Naive thymus-derived CD4-positive, alpha-beta T cell (primary cell): ENCODE results near the gene SYP. TPM values are rescaled to one million over a fixed set of nuclear protein-coding genes. Genes with fewer than 3 reads are reported as not detected.

Source experiments
- ATAC-seq: fragments of 150-1000 bp; cut with Tn5 transposase; 2 replicates; pipeline ENCODE4 v1.10.0; 2021; ENCODE audit warnings: mild to moderate bottlenecking, moderate library complexity
- CTCF ChIA-PET: fragments of 350-600 bp; sonication (Branson Sonifier 250); formaldehyde crosslinking; loops from one replicate; lab custom pipeline; 2021; ENCODE audit warnings: antibody characterized with exemption; lab: Charles Lee
- POLR2A ChIA-PET: fragments of 350-600 bp; sonication (Branson Sonifier 250); formaldehyde crosslinking; loops from one replicate; lab custom pipeline; 2021; ENCODE audit warnings: antibody characterized with exemption, inconsistent platforms; lab: Charles Lee
- DNase-seq, 9 donors: peaks; one replicate each; pipeline versions ENCODE4 v3.0.0 to v3.0.0-alpha.2; 2020 to 2022; ENCODE audit warnings: mixed read lengths in 1 of 9
- H3K27ac ChIP-seq: one replicate; pipeline ENCODE4 v1.7.0; 2013; ENCODE audit warnings: mild to moderate bottlenecking, low read depth, low read length, moderate library complexity
- H3K27me3 ChIP-seq, 2 donors: one replicate each; pipeline ENCODE4 v1.7.0; 2013; ENCODE audit warnings: low read length in 2 of 2, mild to moderate bottlenecking in 2 of 2, moderate library complexity in 2 of 2; ENCODE audit not compliant: control insufficient read depth in 2 of 2, insufficient read depth in 2 of 2
- H3K36me3 ChIP-seq, 3 experiments: 1 replicate in 2 of 3; 2 replicates in 1 of 3; pipeline ENCODE4 v1.7.0; 2013; ENCODE audit warnings: low read length in 3 of 3, mild to moderate bottlenecking in 3 of 3, moderate library complexity in 1 of 3; ENCODE audit not compliant: insufficient read depth in 3 of 3, control insufficient read depth in 2 of 3
- H3K4me1 ChIP-seq, 2 donors: one replicate each; pipeline ENCODE4 v1.7.0; 2013; ENCODE audit warnings: low read length in 2 of 2, mild to moderate bottlenecking in 2 of 2, moderate library complexity in 1 of 2; ENCODE audit not compliant: control insufficient read depth in 2 of 2, insufficient read depth in 2 of 2
- H3K4me3 ChIP-seq: 2 replicates; pipeline ENCODE4 v1.7.0; 2013; ENCODE audit warnings: mild to moderate bottlenecking, low read length
- H3K9me3 ChIP-seq, 3 experiments: 1 replicate in 2 of 3; 2 replicates in 1 of 3; pipeline ENCODE4 v1.7.0; 2013; ENCODE audit warnings: low read length in 3 of 3; ENCODE audit not compliant: control insufficient read depth in 2 of 3
- H3K27ac Mint-ChIP-seq, 9 donors: one replicate each; pipeline ENCODE4 v1.8.0; 2020 to 2022; ENCODE audit warnings: mixed read lengths in 9 of 9, mild to moderate bottlenecking in 8 of 9, moderate library complexity in 5 of 9, inconsistent platforms in 2 of 9
- H3K27me3 Mint-ChIP-seq, 5 donors: one replicate each; pipeline ENCODE4 v1.8.0; 2021 to 2022; ENCODE audit warnings: mixed read lengths in 5 of 5, mild to moderate bottlenecking in 1 of 5
- H3K36me3 Mint-ChIP-seq, 5 donors: one replicate each; pipeline ENCODE4 v1.8.0; 2020 to 2022; ENCODE audit warnings: mixed read lengths in 5 of 5, mild to moderate bottlenecking in 3 of 5, inconsistent platforms in 1 of 5
- H3K4me1 Mint-ChIP-seq, 7 donors: one replicate each; pipeline ENCODE4 v1.8.0; 2020 to 2022; ENCODE audit warnings: mixed read lengths in 7 of 7, mild to moderate bottlenecking in 3 of 7, inconsistent platforms in 1 of 7
- H3K4me3 Mint-ChIP-seq, 10 donors: one replicate each; pipeline ENCODE4 v1.8.0; 2020 to 2022; ENCODE audit warnings: mild to moderate bottlenecking in 10 of 10, mixed read lengths in 10 of 10, moderate library complexity in 6 of 10, inconsistent platforms in 2 of 10
- H3K9me3 Mint-ChIP-seq, 11 donors: one replicate each; pipeline ENCODE4 v1.8.0; 2020 to 2022; ENCODE audit warnings: mixed read lengths in 11 of 11, mild to moderate bottlenecking in 4 of 11, inconsistent platforms in 1 of 11, moderate library complexity in 1 of 11
- intact Hi-C, 2 donors: fragments of 100-400 bp; cut with micrococcal nuclease; formaldehyde crosslinking; loops; one replicate each; pipeline ENCODE4 v1.15.1; 2023
- polyA plus RNA-seq, 2 donors: library from polyadenylated mRNA; unstranded; fragments of 300-500 nt; fragmentation: Illumina TruSeq; gene quantifications; one replicate each; pipeline ENCODE4 v1.2.3, GENCODE V29; 2021
- total RNA-seq, 6 experiments: library from RNA in 5 of 6; stranded (reverse) in 5 of 6; gene quantifications; 1 replicate in 5 of 6; 2 replicates in 1 of 6; pipeline ENCODE4 v1.2.3 and lab custom pipeline; 2021 to 2026

Gene SYP
- total and polyA plus RNA-seq, 7 experiments from 2014 or later: 0.26 to 2.2 (median 0.53) TPM

- H3K36me3 Mint-ChIP-seq: peaks cover 0 to 34% (median 13%) of the 10 kb centered on the region in 5 donors
- no peak overlapping the region for H3K4me3 Mint-ChIP-seq
- peak overlapping the region in 1 of 9 donors; percentile 54 for H3K27ac Mint-ChIP-seq
- H3K4me1 Mint-ChIP-seq: peaks cover 3 to 35% (median 10%) of the 10 kb centered on the region in 7 donors
- no peak overlapping the region for H3K27ac ChIP-seq
- intact Hi-C loops: loop anchor here (1.0 to 10.0 kb wide), 2 partner anchors 12 to 1523 kb away; partner anchors contain the start of genes ELK1 (in 1 of the 2) and UXT (in 1 of the 2)
- no peak for ATAC-seq
- no peak overlapping the region for H3K4me3 ChIP-seq
- ChIA-PET POLR2A (interaction anchor here (0.6 kb wide), 1 partner anchor 45 kb away, joined by 6 read pairs; no protein-coding TSS in a partner anchor), CTCF (interaction anchor here (1.0 kb wide), 3 partner anchors 11 to 13 kb away, joined by 3 to 5 read pairs (median 3); no protein-coding TSS in a partner anchor)
- no peaks in the 10 kb centered on the region for H3K27me3 Mint-ChIP-seq
- peaks cover 0 to 3% (median 0%) of the 10 kb centered on the region in 11 donors for H3K9me3 Mint-ChIP-seq
- no peaks in the 10 kb centered on the region for H3K9me3 ChIP-seq
- H3K27me3 ChIP-seq: no peaks in the 10 kb centered on the region
- peaks cover 0 to 4% of the 10 kb centered on the region in 2 donors for H3K4me1 ChIP-seq
- no peak for DNase-seq
- peaks cover 0 to 56% (median 0%) of the 10 kb centered on the region in 3 experiments for H3K36me3 ChIP-seq
These were observed 22.0 kb downstream of the SYP start for GRCh38 chrX:49177873-49178480.

- Histone ChIP-seq H3K27me3 (no peaks in the 10 kb centered on the region), H3K36me3 (peaks cover 0 to 53% (median 0%) of the 10 kb centered on the region in 3 experiments), H3K9me3 (no peaks in the 10 kb centered on the region), H3K27ac (no peak overlapping the region), H3K4me3 (no peak overlapping the region), H3K4me1 (peaks cover 0 to 9% of the 10 kb centered on the region in 2 donors)
- peak; percentile 77 for ATAC-seq
- DNase-seq: peak in 1 of 9 donors; percentile 8
- peaks cover 7 to 39% (median 15%) of the 10 kb centered on the region in 7 donors for H3K4me1 Mint-ChIP-seq
- CTCF ChIA-PET: interaction anchor here (1.0 kb wide), 2 partner anchors 10 to 13 kb away, joined by 3 to 5 read pairs; no protein-coding TSS in a partner anchor
- H3K36me3 Mint-ChIP-seq: peaks cover 0 to 32% (median 13%) of the 10 kb centered on the region in 5 donors
- no peak overlapping the region for H3K4me3 Mint-ChIP-seq
- POLR2A ChIA-PET: interaction anchor here (0.6 kb wide), 1 partner anchor 46 kb away, joined by 6 read pairs; no protein-coding TSS in a partner anchor
- H3K27me3 Mint-ChIP-seq: no peaks in the 10 kb centered on the region
- intact Hi-C loops: loop anchor here (1.0 to 10.0 kb wide), 2 partner anchors 11 to 1523 kb away; partner anchors contain the start of genes ELK1 (in 1 of the 2) and UXT (in 1 of the 2)
- peak overlapping the region in 5 of 9 donors; percentile 14 to 66 (median 54) for H3K27ac Mint-ChIP-seq
- H3K9me3 Mint-ChIP-seq: peaks cover 0 to 3% (median 0%) of the 10 kb centered on the region in 11 donors
These were observed 22.6 kb downstream of the SYP start for GRCh38 chrX:49177338-49177833.

GRCh38 chrX:49176421-49177326, 23.3 kb downstream of the SYP start:
- no peak for DNase-seq
- POLR2A ChIA-PET: no interaction called here
- Histone ChIP-seq H3K4me3 (no peak overlapping the region), H3K27me3 (no peaks in the 10 kb centered on the region), H3K36me3 (peaks cover 0 to 51% (median 0%) of the 10 kb centered on the region in 3 experiments), H3K9me3 (no peaks in the 10 kb centered on the region), H3K4me1 (peaks cover 0 to 9% of the 10 kb centered on the region in 2 donors), H3K27ac (no peak overlapping the region)
- H3K36me3 Mint-ChIP-seq: peaks cover 0 to 28% (median 9%) of the 10 kb centered on the region in 5 donors
- CTCF ChIA-PET: interaction anchor here (1.0 kb wide), 1 partner anchor 10 kb away, joined by 3 read pairs; no protein-coding TSS in a partner anchor
- intact Hi-C loops: loop anchor here (1.0 to 10.0 kb wide), 2 partner anchors 10 to 1522 kb away; partner anchors contain the start of genes ELK1 (in 1 of the 2) and UXT (in 1 of the 2)
- H3K9me3 Mint-ChIP-seq: peaks cover 0 to 3% (median 0%) of the 10 kb centered on the region in 11 donors
- H3K27me3 Mint-ChIP-seq: no peaks in the 10 kb centered on the region
- no peak overlapping the region for H3K4me3 Mint-ChIP-seq
- peak overlapping the region in 4 of 9 donors; percentile 1 to 62 (median 36) for H3K27ac Mint-ChIP-seq
- H3K4me1 Mint-ChIP-seq: peaks cover 7 to 39% (median 15%) of the 10 kb centered on the region in 7 donors
- peak; percentile 51 for ATAC-seq

GRCh38 chrX:49175435-49176274, 24.3 kb downstream of the SYP start:
- ChIA-PET CTCF (no interaction called here), POLR2A (no interaction called here)
- DNase-seq (no peak), ATAC-seq (no peak)
- H3K4me3 ChIP-seq: no peak overlapping the region
- H3K27me3 ChIP-seq: no peaks in the 10 kb centered on the region
- intact Hi-C loops: loop anchor here in 1 of 2 donors (10.0 kb wide), 1 partner anchor 1521 kb away; the partner anchor contains the start of genes ELK1 and UXT
- H3K4me1 ChIP-seq: peaks cover 0 to 9% of the 10 kb centered on the region in 2 donors
- peaks cover 0 to 27% (median 7%) of the 10 kb centered on the region in 5 donors for H3K36me3 Mint-ChIP-seq
- no peaks in the 10 kb centered on the region for H3K9me3 ChIP-seq
- peaks cover 7 to 37% (median 15%) of the 10 kb centered on the region in 7 donors for H3K4me1 Mint-ChIP-seq
- H3K27ac Mint-ChIP-seq: peak overlapping the region in 1 of 9 donors; percentile 55
- no peak overlapping the region for H3K27ac ChIP-seq
- H3K27me3 Mint-ChIP-seq: no peaks in the 10 kb centered on the region
- H3K36me3 ChIP-seq: peaks cover 0 to 51% (median 0%) of the 10 kb centered on the region in 3 experiments
- no peak overlapping the region for H3K4me3 Mint-ChIP-seq
- H3K9me3 Mint-ChIP-seq: peaks cover 0 to 3% (median 0%) of the 10 kb centered on the region in 11 donors

- Mint-ChIP-seq H3K27ac (peak overlapping the region in 3 of 9 donors; percentile 19 to 83 (median 28)), H3K36me3 (peaks cover 0 to 22% (median 5%) of the 10 kb centered on the region in 5 donors)
- ATAC-seq: no peak
These were observed 25.3 kb downstream of the SYP start for GRCh38 chrX:49174723-49175122.

More at GRCh38 chrX:49174723-49175122, 25.3 kb downstream of the SYP start:
- ChIA-PET POLR2A (no interaction called here), CTCF (no interaction called here)
- no peak overlapping the region for H3K4me3 ChIP-seq
- H3K27ac ChIP-seq: no peak overlapping the region
- no peaks in the 10 kb centered on the region for H3K9me3 ChIP-seq
- no peak for DNase-seq
- no peak overlapping the region for H3K4me3 Mint-ChIP-seq
- no peaks in the 10 kb centered on the region for H3K27me3 Mint-ChIP-seq
- H3K9me3 Mint-ChIP-seq: peaks cover 0 to 3% (median 0%) of the 10 kb centered on the region in 11 donors
- intact Hi-C loops: loop anchor here in 1 of 2 donors (10.0 kb wide), 1 partner anchor 1520 kb away; the partner anchor contains the start of genes ELK1 and UXT
- H3K4me1 Mint-ChIP-seq: peaks cover 7 to 35% (median 15%) of the 10 kb centered on the region in 7 donors
- peaks cover 0 to 9% of the 10 kb centered on the region in 2 donors for H3K4me1 ChIP-seq
- H3K36me3 ChIP-seq: peaks cover 0 to 45% (median 0%) of the 10 kb centered on the region in 3 experiments
- no peaks in the 10 kb centered on the region for H3K27me3 ChIP-seq
